Endothelial cell of umbilical vein (primary cell): ENCODE measurements around the gene CCDC150. TPM values are rescaled to one million over a fixed set of nuclear protein-coding genes. Genes with fewer than 3 reads are reported as not detected.

Source experiments
- BruUV-seq: library from RNA; stranded (reverse); fragments of 400-500 nt; replicated peaks from 2 replicates; lab custom pipeline; 2021; lab: Mats Ljungman, UMichigan
- CTCF ChIA-PET: fragments of 300-600, 350-600 bp; sonication (Branson Sonifier 250); formaldehyde crosslinking; loops from one replicate; lab custom pipeline; 2021; ENCODE audit warnings: antibody characterized with exemption, inconsistent platforms; lab: Charles Lee
- POLR2A ChIA-PET: fragments of 300-600, 350-600 bp; sonication (Branson Sonifier 250); formaldehyde crosslinking; loops from one replicate; lab custom pipeline; 2021; ENCODE audit warnings: antibody characterized with exemption, inconsistent platforms; lab: Charles Lee
- DNase-seq: peaks from one replicate; pipeline ENCODE4 v3.0.0-alpha.2; 2011; ENCODE audit warnings: low read depth, low spot score
- FAIRE-seq: peaks from 2 replicates; lab custom pipeline; 2011; peaks lifted over from hg19 to GRCh38; lab: Jason Lieb, UNC
- H2AFZ ChIP-seq: 2 replicates; pipeline ENCODE4 v1.6.0; 2012; ENCODE audit warnings: low read depth, low read length, control low read depth, inconsistent platforms
- H3K27ac ChIP-seq: 2 replicates; pipeline ENCODE4 v1.5.1; 2011; ENCODE audit warnings: low read depth, mild to moderate bottlenecking, control low read depth, low read length, moderate library complexity; ENCODE audit not compliant: insufficient read depth
- H3K27me3 ChIP-seq, 2 experiments: 2 replicates each; pipeline versions ENCODE4 v1.6.0 to v1.6.1; 2011; ENCODE audit warnings: low read length in 2 of 2, mixed read lengths in 1 of 2; ENCODE audit not compliant: control insufficient read depth in 2 of 2, insufficient read depth in 2 of 2
- H3K36me3 ChIP-seq, 2 experiments: 2 replicates in 1 of 2; 3 replicates in 1 of 2; pipeline ENCODE4 v1.5.1; 2011; ENCODE audit warnings: low read length in 2 of 2, mild to moderate bottlenecking in 1 of 2, moderate library complexity in 1 of 2; ENCODE audit not compliant: control insufficient read depth in 2 of 2, insufficient read depth in 2 of 2; ENCODE audit errors: extremely low read depth in 1 of 2
- H3K4me1 ChIP-seq: 3 replicates; pipeline ENCODE4 v1.5.1; 2011; ENCODE audit warnings: mild to moderate bottlenecking, low read length; ENCODE audit not compliant: control insufficient read depth, insufficient read depth; ENCODE audit errors: extremely low read depth
- H3K4me2 ChIP-seq: 2 replicates; pipeline ENCODE4 v1.6.1; 2011; ENCODE audit warnings: low read length, control low read depth, mixed read lengths; ENCODE audit not compliant: insufficient read depth
- H3K4me3 ChIP-seq, 3 experiments: fragments of 200-600 bp in 1 of 3; sonication (generic), shearing (Covaris generic) in 1 of 3; replicated peaks in 1 of 3; 2 replicates each; pipeline ENCODE4 v1.5.1; 2011 to 2016; ENCODE audit warnings: control low read depth in 3 of 3, low read length in 3 of 3, mild to moderate bottlenecking in 2 of 3, inconsistent platforms in 1 of 3, low read depth in 1 of 3, moderate library complexity in 1 of 3; ENCODE audit not compliant: insufficient read depth in 1 of 3
- H3K79me2 ChIP-seq: 2 replicates; pipeline ENCODE4 v1.6.0; 2012; ENCODE audit warnings: low read length, inconsistent platforms; ENCODE audit not compliant: control insufficient read depth, insufficient read depth
- H3K9ac ChIP-seq: replicated peaks from 2 replicates; pipeline ENCODE3; 2011; ENCODE audit warnings: low read length, control low read depth; ENCODE audit not compliant: insufficient read depth; ENCODE audit errors: extremely low read depth
- H3K9me1 ChIP-seq: replicated peaks from 3 replicates; pipeline ENCODE4 v1.6.0; 2011; ENCODE audit warnings: mild to moderate bottlenecking, low read length; ENCODE audit not compliant: control insufficient read depth, insufficient read depth; ENCODE audit errors: extremely low read depth
- H3K9me3 ChIP-seq: replicated peaks from 2 replicates; pipeline ENCODE4 v1.5.1; 2012; ENCODE audit warnings: low read length, inconsistent platforms; ENCODE audit not compliant: control insufficient read depth, insufficient read depth
- H4K20me1 ChIP-seq: replicated peaks from 2 replicates; pipeline ENCODE3; 2011; ENCODE audit warnings: mild to moderate bottlenecking, low read length; ENCODE audit not compliant: control insufficient read depth, insufficient read depth; ENCODE audit errors: extremely low read depth
- EZH2 ChIP-seq: IDR thresholded peaks from 2 replicates; pipeline ENCODE4 v1.6.1; 2012; ENCODE audit warnings: borderline replicate concordance, low read depth, mild to moderate bottlenecking, moderate library complexity, low read length, inconsistent platforms; ENCODE audit not compliant: severe bottlenecking
- FOS ChIP-seq: IDR thresholded peaks from 2 replicates; pipeline ENCODE4 v1.6.1; 2011; ENCODE audit warnings: mild to moderate bottlenecking, low read length, moderate library complexity, borderline replicate concordance; ENCODE audit not compliant: insufficient read depth
- GATA2 ChIP-seq: IDR thresholded peaks from 2 replicates; pipeline ENCODE4 v1.7.0; 2011; ENCODE audit warnings: low read depth, mild to moderate bottlenecking, moderate library complexity, mixed read lengths, low read length; ENCODE audit not compliant: insufficient read length, insufficient read depth
- JUN ChIP-seq: IDR thresholded peaks from 2 replicates; pipeline ENCODE4 v1.6.1; 2011; ENCODE audit warnings: borderline replicate concordance, low read depth; ENCODE audit not compliant: insufficient read length, insufficient read depth
- MYC ChIP-seq: IDR thresholded peaks from one replicate; pipeline ENCODE4 v1.6.1; 2011; ENCODE audit warnings: mild to moderate bottlenecking, low read depth, low read length
- POLR2A ChIP-seq: IDR thresholded peaks from 2 replicates; pipeline ENCODE4 v1.6.1; 2012; ENCODE audit warnings: low read depth, mild to moderate bottlenecking, control low read depth, low read length
- POLR2AphosphoS5 ChIP-seq: IDR thresholded peaks from 2 replicates; pipeline ENCODE4 v1.6.1; 2012; ENCODE audit warnings: low read depth, mild to moderate bottlenecking, control low read depth, low read length, moderate library complexity; ENCODE audit not compliant: insufficient read depth
- dilution Hi-C: fragments of 300-500 bp; cut with MboI; formaldehyde crosslinking; loops from one replicate; pipeline ENCODE4 v1.15.0; 2019; ENCODE audit warnings: low sequenced_read_pairs; ENCODE audit not compliant: extremely low pct_ligation_motif_present
- intact Hi-C: fragments of 100-400 bp; cut with micrococcal nuclease; formaldehyde crosslinking; loops from one replicate; pipeline ENCODE4 v1.10.0; 2022
- polyA plus RNA-seq, 4 experiments: library from polyadenylated mRNA; depleted of rRNA in 3 of 4; stranded (reverse) in 3 of 4; unstranded in 1 of 4; fragments of >200 nt; gene quantifications; 2 replicates each; pipeline versions ENCODE4 v1.2.1 to v1.2.3, GENCODE V29; 2011 to 2012; ENCODE audit warnings: missing spikeins in 1 of 4
- total RNA-seq: library from RNA; stranded (reverse); gene quantifications from 2 replicates; pipeline ENCODE4 v1.2.3, GENCODE V29; 2021
- TF ChIP-seq, protein P1 (sequence below): IDR thresholded peaks from 2 replicates; pipeline ENCODE4 v1.6.1; 2011; ENCODE audit not compliant: insufficient read depth, insufficient read length
- TF ChIP-seq, protein P2 (sequence below), 2 donors: IDR thresholded peaks; 1 replicate in 1 of 2; 2 replicates in 1 of 2; pipeline ENCODE4 v1.5.1; 2011; ENCODE audit warnings: low read length in 2 of 2, mild to moderate bottlenecking in 2 of 2, moderate library complexity in 2 of 2, control low read depth in 1 of 2, inconsistent platforms in 1 of 2, low read depth in 1 of 2; ENCODE audit not compliant: insufficient read depth in 1 of 2; ENCODE audit errors: extremely low read depth in 1 of 2

CCDC150 gene
- total and polyA plus RNA-seq, 2 donors (not counting 3 experiments of a cell fraction or from before 2014, with no cell fraction given): 1.7 to 19.9 TPM

DNA sequence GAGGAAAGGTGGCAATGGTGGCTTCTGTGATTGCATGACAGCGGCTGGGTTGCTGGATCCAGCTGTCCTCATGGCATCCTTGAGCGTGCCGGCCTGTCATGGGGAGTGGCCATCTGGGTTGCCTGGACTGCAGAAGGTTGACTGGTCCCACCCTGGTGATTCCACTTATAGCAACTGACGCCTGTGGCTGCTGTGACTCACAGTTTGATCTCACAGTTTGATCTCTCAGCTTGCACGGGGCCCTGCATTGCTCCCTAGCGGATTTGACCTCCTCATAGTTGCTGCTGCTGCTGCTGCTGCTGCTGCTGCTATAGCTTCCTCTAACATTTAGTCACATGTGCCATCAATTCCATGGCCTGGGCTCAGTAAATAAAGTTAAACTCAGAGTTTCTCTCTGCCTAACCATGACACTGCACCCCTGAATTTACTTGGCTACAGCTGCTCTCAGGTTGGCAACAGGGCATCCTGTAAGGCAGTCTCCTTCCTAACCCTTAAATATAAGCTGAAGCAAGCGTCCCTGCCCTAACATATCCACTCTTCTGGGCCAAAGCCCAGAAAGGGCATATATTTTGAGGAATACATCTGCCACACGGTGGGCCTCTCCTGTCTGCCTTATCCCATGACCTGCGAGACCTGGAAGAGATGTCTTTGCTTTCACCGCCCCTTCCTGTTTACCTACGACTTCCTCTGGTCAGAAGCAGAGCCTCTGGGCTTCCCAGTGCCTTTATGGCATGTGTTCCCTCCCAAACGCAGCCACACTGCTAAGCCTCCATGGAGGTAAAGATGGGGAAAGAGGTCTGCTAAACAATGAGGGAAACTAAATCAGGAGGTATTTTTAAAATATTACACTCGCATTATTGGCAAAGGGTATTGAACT is 37.8 kb upstream of the CCDC150 start:
- H3K4me1 ChIP-seq: peaks cover 25% of the 10 kb centered on the region
- TF ChIP-seq MYC: no peak
- TF ChIP-seq GATA2: peak; percentile 75
- TF ChIP-seq EZH2: no peak
- TF ChIP-seq JUN: peak; percentile 63
- TF ChIP-seq, protein P1, sequence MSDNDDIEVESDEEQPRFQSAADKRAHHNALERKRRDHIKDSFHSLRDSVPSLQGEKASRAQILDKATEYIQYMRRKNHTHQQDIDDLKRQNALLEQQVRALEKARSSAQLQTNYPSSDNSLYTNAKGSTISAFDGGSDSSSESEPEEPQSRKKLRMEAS: no peak
- no peak for TF ChIP-seq POLR2A
- TF ChIP-seq FOS: peak; percentile 72
- TF ChIP-seq POLR2AphosphoS5: peak; percentile 37
- TF ChIP-seq, protein P2, sequence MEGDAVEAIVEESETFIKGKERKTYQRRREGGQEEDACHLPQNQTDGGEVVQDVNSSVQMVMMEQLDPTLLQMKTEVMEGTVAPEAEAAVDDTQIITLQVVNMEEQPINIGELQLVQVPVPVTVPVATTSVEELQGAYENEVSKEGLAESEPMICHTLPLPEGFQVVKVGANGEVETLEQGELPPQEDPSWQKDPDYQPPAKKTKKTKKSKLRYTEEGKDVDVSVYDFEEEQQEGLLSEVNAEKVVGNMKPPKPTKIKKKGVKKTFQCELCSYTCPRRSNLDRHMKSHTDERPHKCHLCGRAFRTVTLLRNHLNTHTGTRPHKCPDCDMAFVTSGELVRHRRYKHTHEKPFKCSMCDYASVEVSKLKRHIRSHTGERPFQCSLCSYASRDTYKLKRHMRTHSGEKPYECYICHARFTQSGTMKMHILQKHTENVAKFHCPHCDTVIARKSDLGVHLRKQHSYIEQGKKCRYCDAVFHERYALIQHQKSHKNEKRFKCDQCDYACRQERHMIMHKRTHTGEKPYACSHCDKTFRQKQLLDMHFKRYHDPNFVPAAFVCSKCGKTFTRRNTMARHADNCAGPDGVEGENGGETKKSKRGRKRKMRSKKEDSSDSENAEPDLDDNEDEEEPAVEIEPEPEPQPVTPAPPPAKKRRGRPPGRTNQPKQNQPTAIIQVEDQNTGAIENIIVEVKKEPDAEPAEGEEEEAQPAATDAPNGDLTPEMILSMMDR (IDR thresholded peaks at IDR 0.05; ENCODE audit: extremely low read depth in 1 of 2, insufficient read depth in 1 of 2, low read depth in 1 of 2, low read length in 2 of 2): no peak
- no peaks in the 10 kb centered on the region for H4K20me1 ChIP-seq
- peak overlapping the region; percentile 42 for H3K9ac ChIP-seq
- peak overlapping the region; percentile 19 for H3K4me2 ChIP-seq
- CTCF ChIA-PET: interaction anchor here (0.7 to 1.5 kb wide), 7 partner anchors 10 to 304 kb away, joined by 3 to 16 read pairs (median 3); partner anchors contain the start of genes CCDC150 and HECW2
- intact Hi-C loops (loop anchor here (1.0 to 10.0 kb wide), 4 partner anchors 8 to 947 kb away; partner anchors contain the start of genes HECW2, PGAP1, SLC39A10 and STK17B), dilution Hi-C loops (no loop called here)
- H3K27ac ChIP-seq: peak overlapping the region; percentile 82
- no peak overlapping the region for H3K4me3 ChIP-seq
- no peaks in the 10 kb centered on the region for H3K27me3 ChIP-seq
- peak overlapping the region; percentile 37 for H2AFZ ChIP-seq
- POLR2A ChIA-PET: no interaction called here
- no peaks in the 10 kb centered on the region for H3K9me3 ChIP-seq
- H3K79me2 ChIP-seq: no peaks in the 10 kb centered on the region
- FAIRE-seq (peak; percentile 86), DNase-seq (peak; percentile 88)
- no peaks in the 10 kb centered on the region for H3K9me1 ChIP-seq
- H3K36me3 ChIP-seq: no peaks in the 10 kb centered on the region
- TSS peak; percentile 86 for BruUV-seq
